H9 (cell line): ENCODE results near the gene CHMP4B. TPM values are rescaled to one million over a fixed set of nuclear protein-coding genes. Genes with fewer than 3 reads are reported as not detected.

Source experiments
- DNase-seq: peaks from one replicate; pipeline ENCODE4 v3.0.0-alpha.2; 2017
- H2AFZ ChIP-seq: one replicate; pipeline ENCODE4 v1.6.1; 2013; ENCODE audit warnings: mild to moderate bottlenecking, low read length, control low read depth, moderate library complexity
- H2AK5ac ChIP-seq: 2 replicates; pipeline ENCODE4 v1.6.1; 2013; ENCODE audit warnings: low read length, control low read depth, mixed read lengths; ENCODE audit not compliant: insufficient read length
- H2BK120ac ChIP-seq: one replicate; pipeline ENCODE4 v1.6.1; 2013; ENCODE audit warnings: low read depth, mild to moderate bottlenecking, low read length, control low read depth, inconsistent platforms; ENCODE audit not compliant: poor library complexity, severe bottlenecking
- H2BK12ac ChIP-seq: 2 replicates; pipeline ENCODE4 v1.6.1; 2013; ENCODE audit warnings: low read length, control low read depth, mixed read lengths, low read depth; ENCODE audit not compliant: insufficient read length
- H2BK15ac ChIP-seq: 2 replicates; pipeline ENCODE4 v1.6.1; 2013; ENCODE audit warnings: low read depth, low read length, control low read depth
- H2BK20ac ChIP-seq: one replicate; pipeline ENCODE4 v1.6.1; 2013; ENCODE audit warnings: low read depth, mild to moderate bottlenecking, low read length, control low read depth, inconsistent platforms; ENCODE audit not compliant: poor library complexity, severe bottlenecking
- H2BK5ac ChIP-seq: 2 replicates; pipeline ENCODE4 v1.6.1; 2013; ENCODE audit warnings: low read length, control low read depth, mixed read lengths; ENCODE audit not compliant: insufficient read length
- H3K14ac ChIP-seq: 2 replicates; pipeline ENCODE4 v1.6.1; 2013; ENCODE audit warnings: low read length, control low read depth; ENCODE audit not compliant: insufficient read depth
- H3K18ac ChIP-seq: 2 replicates; pipeline ENCODE4 v1.6.1; 2013; ENCODE audit warnings: low read depth, mild to moderate bottlenecking, mixed read lengths, low read length, control low read depth; ENCODE audit not compliant: insufficient read length
- H3K23ac ChIP-seq: 2 replicates; pipeline ENCODE4 v1.6.1; 2013; ENCODE audit warnings: low read length, control low read depth, mixed read lengths, low read depth; ENCODE audit not compliant: insufficient read length
- H3K23me2 ChIP-seq: 2 replicates; pipeline ENCODE4 v1.6.1; 2013; ENCODE audit warnings: low read depth, mild to moderate bottlenecking, mixed read lengths, low read length, control low read depth; ENCODE audit not compliant: insufficient read length, poor library complexity, severe bottlenecking
- H3K27ac ChIP-seq: 2 replicates; pipeline ENCODE4 v1.5.1; 2013; ENCODE audit warnings: low read length, control low read depth, mixed read lengths, low read depth; ENCODE audit not compliant: insufficient read length
- H3K27me3 ChIP-seq: 2 replicates; pipeline ENCODE4 v1.6.1; 2013; ENCODE audit warnings: low read length, control low read depth, inconsistent platforms; ENCODE audit not compliant: insufficient read depth
- H3K4ac ChIP-seq: 2 replicates; pipeline ENCODE4 v1.6.1; 2013; ENCODE audit warnings: low read depth, mild to moderate bottlenecking, control low read depth, inconsistent platforms, low read length, moderate library complexity
- H3K4me1 ChIP-seq: 2 replicates; pipeline ENCODE4 v1.6.1; 2013; ENCODE audit warnings: low read length, control low read depth, inconsistent platforms; ENCODE audit not compliant: insufficient read depth
- H3K4me2 ChIP-seq: 2 replicates; pipeline ENCODE4 v1.6.1; 2013; ENCODE audit warnings: low read length, control low read depth, mixed read lengths; ENCODE audit not compliant: insufficient read length, insufficient read depth
- H3K56ac ChIP-seq: 2 replicates; pipeline ENCODE4 v1.6.1; 2013; ENCODE audit warnings: low read depth, mild to moderate bottlenecking, mixed read lengths, low read length, control low read depth; ENCODE audit not compliant: insufficient read length
- H3K79me1 ChIP-seq: 2 replicates; pipeline ENCODE4 v1.6.1; 2013; ENCODE audit warnings: low read depth, mild to moderate bottlenecking, moderate library complexity, low read length, control low read depth, inconsistent platforms; ENCODE audit not compliant: insufficient read depth, poor library complexity, severe bottlenecking
- H3K79me2 ChIP-seq: 2 replicates; pipeline ENCODE4 v1.6.1; 2013; ENCODE audit warnings: low read length, control low read depth, inconsistent platforms; ENCODE audit not compliant: insufficient read depth
- H3K9ac ChIP-seq: 2 replicates; pipeline ENCODE4 v1.6.1; 2013; ENCODE audit warnings: low read length, control low read depth, mixed read lengths; ENCODE audit not compliant: insufficient read length; ENCODE audit errors: extremely low read depth
- H3K9me3 ChIP-seq: one replicate; pipeline ENCODE4 v1.6.1; 2013; ENCODE audit warnings: low read depth, low read length, inconsistent platforms; ENCODE audit not compliant: control insufficient read depth
- H3T11ph ChIP-seq: one replicate; pipeline ENCODE4 v1.6.1; 2013; ENCODE audit warnings: mild to moderate bottlenecking, low read length, control low read depth, inconsistent platforms
- H4K20me1 ChIP-seq: one replicate; pipeline ENCODE4 v1.6.1; 2013; ENCODE audit not compliant: control insufficient read depth, insufficient read length, insufficient read depth
- H4K5ac ChIP-seq: 2 replicates; pipeline ENCODE4 v1.6.1; 2013; ENCODE audit warnings: low read depth, mild to moderate bottlenecking, mixed read lengths, low read length, control low read depth; ENCODE audit not compliant: insufficient read length
- H4K8ac ChIP-seq: replicated peaks from 2 replicates; pipeline ENCODE4 v1.6.1; 2013; ENCODE audit warnings: low read length, control low read depth, mixed read lengths, low read depth; ENCODE audit not compliant: insufficient read length
- H4K91ac ChIP-seq: 2 replicates; pipeline ENCODE4 v1.6.1; 2013; ENCODE audit warnings: low read depth, mild to moderate bottlenecking, moderate library complexity, mixed read lengths, low read length, control low read depth; ENCODE audit not compliant: insufficient read length
- H3K27ac Mint-ChIP-seq, 3 experiments: 2 replicates in 2 of 3; 3 replicates in 1 of 3; pipeline ENCODE4 v1.8.0; 2020 to 2021; ENCODE audit warnings: mixed read lengths in 3 of 3, mild to moderate bottlenecking in 1 of 3, moderate library complexity in 1 of 3
- H3K27me3 Mint-ChIP-seq: 2 replicates; pipeline ENCODE4 v1.8.0; 2021; ENCODE audit warnings: low read depth, mild to moderate bottlenecking, moderate library complexity, mixed read lengths
- H3K36me3 Mint-ChIP-seq, 3 experiments: 2 replicates in 2 of 3; 3 replicates in 1 of 3; pipeline ENCODE4 v1.8.0; 2020 to 2021; ENCODE audit warnings: low read depth in 3 of 3, mixed read lengths in 3 of 3; ENCODE audit not compliant: insufficient read depth in 1 of 3
- H3K4me1 Mint-ChIP-seq, 2 experiments: 2 replicates each; pipeline ENCODE4 v1.8.0; 2020; ENCODE audit warnings: mixed read lengths in 2 of 2
- H3K4me3 Mint-ChIP-seq, 2 experiments: 2 replicates in 1 of 2; 3 replicates in 1 of 2; pipeline ENCODE4 v1.8.0; 2020 to 2021; ENCODE audit warnings: mild to moderate bottlenecking in 2 of 2, mixed read lengths in 2 of 2, moderate library complexity in 1 of 2
- H3K9me3 Mint-ChIP-seq, 2 experiments: 2 replicates in 1 of 2; 3 replicates in 1 of 2; pipeline ENCODE4 v1.8.0; 2020; ENCODE audit warnings: mild to moderate bottlenecking in 2 of 2, mixed read lengths in 2 of 2, moderate library complexity in 1 of 2
- CTCF ChIP-seq: fragments of 200-600 bp; sonication (generic); conservative IDR thresholded peaks from 3 replicates; pipeline ENCODE4 v1.8.0; 2021; ENCODE audit warnings: antibody characterized with exemption, mild to moderate bottlenecking
- WGBS: extraction: QIAGEN DNeasy Blood & Tissue Kit; methylation state at CpG from one replicate; pipeline ENCODE4 v1.1.7; 2013; ENCODE audit warnings: missing lambda C conversion rate, low lambda C conversion rate, mixed read lengths; ENCODE audit not compliant: insufficient read length; ENCODE audit errors: extremely low coverage; 5-methylcytosine and 5-hydroxymethylcytosine counted together
- total RNA-seq: library from RNA; stranded (reverse); gene quantifications from 2 replicates; pipeline ENCODE4 v1.2.1, GENCODE V29; 2021

The CHMP4B gene
- total RNA-seq, 1 experiment from 2014 or later: 94.9 TPM

- no peak overlapping the region for H4K91ac ChIP-seq
- no peak overlapping the region for H3K27ac ChIP-seq
- H3K27me3 ChIP-seq: no peaks in the 10 kb centered on the region
- no peak overlapping the region for H3K4ac ChIP-seq
- DNase-seq: no peak
- Mint-ChIP-seq H3K4me3 (no peak overlapping the region), H3K27ac (no peak overlapping the region), H3K9me3 (no peaks in the 10 kb centered on the region), H3K36me3 (no peaks in the 10 kb centered on the region), H3K27me3 (peaks cover 13% of the 10 kb centered on the region), H3K4me1 (peaks cover 11 to 12% of the 10 kb centered on the region in 2 experiments)
- H3K4me2 ChIP-seq: no peak overlapping the region
- no peaks in the 10 kb centered on the region for H3K23me2 ChIP-seq
- TF ChIP-seq CTCF: no peak
- no CpG with 5 or more reads among the region's 4 CpGs for WGBS
- H3K9me3 ChIP-seq: no peaks in the 10 kb centered on the region
- no peak overlapping the region for H2BK120ac ChIP-seq
- H4K20me1 ChIP-seq: no peaks in the 10 kb centered on the region
- no peak overlapping the region for H3K14ac ChIP-seq
- no peak overlapping the region for H3K18ac ChIP-seq
- no peak overlapping the region for H2BK12ac ChIP-seq
- H2AK5ac ChIP-seq: no peak overlapping the region
- H3K9ac ChIP-seq: no peak overlapping the region
- H2BK20ac ChIP-seq: no peak overlapping the region
- H3K79me2 ChIP-seq: no peaks in the 10 kb centered on the region
- H3K79me1 ChIP-seq: no peaks in the 10 kb centered on the region
- H3K56ac ChIP-seq: no peak overlapping the region
- H4K5ac ChIP-seq: no peak overlapping the region
- no peak overlapping the region for H2AFZ ChIP-seq
- no peak overlapping the region for H3T11ph ChIP-seq
- H2BK15ac ChIP-seq: no peak overlapping the region
- no peak overlapping the region for H4K8ac ChIP-seq
- no peaks in the 10 kb centered on the region for H3K4me1 ChIP-seq
- no peak overlapping the region for H2BK5ac ChIP-seq
- no peak overlapping the region for H3K23ac ChIP-seq
These were observed 85.4 kb downstream of the CHMP4B start for GRCh38 chr20:33896509-33896908.
